ENCODE measurements around the gene CABP2. TPM values are rescaled to one million over a fixed set of nuclear protein-coding genes. Genes with fewer than 3 reads are reported as not detected.

The CABP2 gene
- total and polyA plus RNA-seq, 10 of the 15 experiments (the other 5 are each of a cell fraction or from before 2014, with no cell fraction given) = not detected

DNA sequence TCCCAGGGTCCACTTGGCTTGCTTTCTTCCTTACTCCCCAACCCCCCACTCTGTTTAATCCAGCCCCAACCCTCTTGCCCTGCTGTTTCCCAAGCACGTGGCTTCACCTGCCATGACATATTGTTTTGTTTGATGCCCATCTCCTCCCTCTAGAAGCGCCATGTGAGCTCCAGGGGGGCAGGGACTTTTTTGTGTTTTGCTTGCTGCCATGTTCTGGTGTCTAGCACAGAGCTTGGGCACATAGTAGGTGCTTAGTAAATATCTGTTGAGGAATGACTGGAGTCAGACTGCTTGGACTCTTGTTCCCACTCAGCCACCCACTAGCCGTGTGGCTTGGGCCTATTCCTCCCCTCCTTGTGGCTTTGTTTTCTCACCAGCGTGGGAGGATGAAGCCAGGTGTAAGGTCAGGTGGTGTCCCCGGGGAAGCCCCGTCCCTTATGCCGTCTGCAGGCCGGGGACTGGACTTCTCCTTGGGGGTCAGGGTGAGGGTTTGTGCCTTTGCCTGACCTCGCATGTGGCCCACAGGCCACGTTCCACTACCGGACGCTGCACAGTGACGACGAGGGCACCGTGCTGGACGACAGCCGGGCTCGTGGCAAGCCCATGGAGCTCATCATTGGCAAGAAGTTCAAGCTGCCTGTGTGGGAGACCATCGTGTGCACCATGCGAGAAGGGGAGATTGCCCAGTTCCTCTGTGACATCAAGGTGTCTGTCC, 36.6 kb downstream of the CABP2 start (continued):
- TF ChIP-seq, protein P1, sequence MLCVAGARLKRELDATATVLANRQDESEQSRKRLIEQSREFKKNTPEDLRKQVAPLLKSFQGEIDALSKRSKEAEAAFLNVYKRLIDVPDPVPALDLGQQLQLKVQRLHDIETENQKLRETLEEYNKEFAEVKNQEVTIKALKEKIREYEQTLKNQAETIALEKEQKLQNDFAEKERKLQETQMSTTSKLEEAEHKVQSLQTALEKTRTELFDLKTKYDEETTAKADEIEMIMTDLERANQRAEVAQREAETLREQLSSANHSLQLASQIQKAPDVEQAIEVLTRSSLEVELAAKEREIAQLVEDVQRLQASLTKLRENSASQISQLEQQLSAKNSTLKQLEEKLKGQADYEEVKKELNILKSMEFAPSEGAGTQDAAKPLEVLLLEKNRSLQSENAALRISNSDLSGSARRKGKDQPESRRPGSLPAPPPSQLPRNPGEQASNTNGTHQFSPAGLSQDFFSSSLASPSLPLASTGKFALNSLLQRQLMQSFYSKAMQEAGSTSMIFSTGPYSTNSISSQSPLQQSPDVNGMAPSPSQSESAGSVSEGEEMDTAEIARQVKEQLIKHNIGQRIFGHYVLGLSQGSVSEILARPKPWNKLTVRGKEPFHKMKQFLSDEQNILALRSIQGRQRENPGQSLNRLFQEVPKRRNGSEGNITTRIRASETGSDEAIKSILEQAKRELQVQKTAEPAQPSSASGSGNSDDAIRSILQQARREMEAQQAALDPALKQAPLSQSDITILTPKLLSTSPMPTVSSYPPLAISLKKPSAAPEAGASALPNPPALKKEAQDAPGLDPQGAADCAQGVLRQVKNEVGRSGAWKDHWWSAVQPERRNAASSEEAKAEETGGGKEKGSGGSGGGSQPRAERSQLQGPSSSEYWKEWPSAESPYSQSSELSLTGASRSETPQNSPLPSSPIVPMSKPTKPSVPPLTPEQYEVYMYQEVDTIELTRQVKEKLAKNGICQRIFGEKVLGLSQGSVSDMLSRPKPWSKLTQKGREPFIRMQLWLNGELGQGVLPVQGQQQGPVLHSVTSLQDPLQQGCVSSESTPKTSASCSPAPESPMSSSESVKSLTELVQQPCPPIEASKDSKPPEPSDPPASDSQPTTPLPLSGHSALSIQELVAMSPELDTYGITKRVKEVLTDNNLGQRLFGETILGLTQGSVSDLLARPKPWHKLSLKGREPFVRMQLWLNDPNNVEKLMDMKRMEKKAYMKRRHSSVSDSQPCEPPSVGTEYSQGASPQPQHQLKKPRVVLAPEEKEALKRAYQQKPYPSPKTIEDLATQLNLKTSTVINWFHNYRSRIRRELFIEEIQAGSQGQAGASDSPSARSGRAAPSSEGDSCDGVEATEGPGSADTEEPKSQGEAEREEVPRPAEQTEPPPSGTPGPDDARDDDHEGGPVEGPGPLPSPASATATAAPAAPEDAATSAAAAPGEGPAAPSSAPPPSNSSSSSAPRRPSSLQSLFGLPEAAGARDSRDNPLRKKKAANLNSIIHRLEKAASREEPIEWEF (IDR thresholded peaks at IDR 0.05; ENCODE audit: insufficient replicate concordance, low read depth, low read length) = peak; percentile 94
- TF ChIP-seq, protein P2, sequence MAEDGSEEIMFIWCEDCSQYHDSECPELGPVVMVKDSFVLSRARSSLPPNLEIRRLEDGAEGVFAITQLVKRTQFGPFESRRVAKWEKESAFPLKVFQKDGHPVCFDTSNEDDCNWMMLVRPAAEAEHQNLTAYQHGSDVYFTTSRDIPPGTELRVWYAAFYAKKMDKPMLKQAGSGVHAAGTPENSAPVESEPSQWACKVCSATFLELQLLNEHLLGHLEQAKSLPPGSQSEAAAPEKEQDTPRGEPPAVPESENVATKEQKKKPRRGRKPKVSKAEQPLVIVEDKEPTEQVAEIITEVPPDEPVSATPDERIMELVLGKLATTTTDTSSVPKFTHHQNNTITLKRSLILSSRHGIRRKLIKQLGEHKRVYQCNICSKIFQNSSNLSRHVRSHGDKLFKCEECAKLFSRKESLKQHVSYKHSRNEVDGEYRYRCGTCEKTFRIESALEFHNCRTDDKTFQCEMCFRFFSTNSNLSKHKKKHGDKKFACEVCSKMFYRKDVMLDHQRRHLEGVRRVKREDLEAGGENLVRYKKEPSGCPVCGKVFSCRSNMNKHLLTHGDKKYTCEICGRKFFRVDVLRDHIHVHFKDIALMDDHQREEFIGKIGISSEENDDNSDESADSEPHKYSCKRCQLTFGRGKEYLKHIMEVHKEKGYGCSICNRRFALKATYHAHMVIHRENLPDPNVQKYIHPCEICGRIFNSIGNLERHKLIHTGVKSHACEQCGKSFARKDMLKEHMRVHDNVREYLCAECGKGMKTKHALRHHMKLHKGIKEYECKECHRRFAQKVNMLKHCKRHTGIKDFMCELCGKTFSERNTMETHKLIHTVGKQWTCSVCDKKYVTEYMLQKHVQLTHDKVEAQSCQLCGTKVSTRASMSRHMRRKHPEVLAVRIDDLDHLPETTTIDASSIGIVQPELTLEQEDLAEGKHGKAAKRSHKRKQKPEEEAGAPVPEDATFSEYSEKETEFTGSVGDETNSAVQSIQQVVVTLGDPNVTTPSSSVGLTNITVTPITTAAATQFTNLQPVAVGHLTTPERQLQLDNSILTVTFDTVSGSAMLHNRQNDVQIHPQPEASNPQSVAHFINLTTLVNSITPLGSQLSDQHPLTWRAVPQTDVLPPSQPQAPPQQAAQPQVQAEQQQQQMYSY (CRISPR knock-in tag; IDR thresholded peaks at IDR 0.05) = no peak
- TF ChIP-seq, protein P3, sequence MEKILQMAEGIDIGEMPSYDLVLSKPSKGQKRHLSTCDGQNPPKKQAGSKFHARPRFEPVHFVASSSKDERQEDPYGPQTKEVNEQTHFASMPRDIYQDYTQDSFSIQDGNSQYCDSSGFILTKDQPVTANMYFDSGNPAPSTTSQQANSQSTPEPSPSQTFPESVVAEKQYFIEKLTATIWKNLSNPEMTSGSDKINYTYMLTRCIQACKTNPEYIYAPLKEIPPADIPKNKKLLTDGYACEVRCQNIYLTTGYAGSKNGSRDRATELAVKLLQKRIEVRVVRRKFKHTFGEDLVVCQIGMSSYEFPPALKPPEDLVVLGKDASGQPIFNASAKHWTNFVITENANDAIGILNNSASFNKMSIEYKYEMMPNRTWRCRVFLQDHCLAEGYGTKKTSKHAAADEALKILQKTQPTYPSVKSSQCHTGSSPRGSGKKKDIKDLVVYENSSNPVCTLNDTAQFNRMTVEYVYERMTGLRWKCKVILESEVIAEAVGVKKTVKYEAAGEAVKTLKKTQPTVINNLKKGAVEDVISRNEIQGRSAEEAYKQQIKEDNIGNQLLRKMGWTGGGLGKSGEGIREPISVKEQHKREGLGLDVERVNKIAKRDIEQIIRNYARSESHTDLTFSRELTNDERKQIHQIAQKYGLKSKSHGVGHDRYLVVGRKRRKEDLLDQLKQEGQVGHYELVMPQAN (conservative IDR thresholded peaks at IDR 0.05) = peak; percentile 60; the same call in 1 of the 2 replicates
- TF ChIP-seq SP1 (IDR thresholded peaks at IDR 0.05; ENCODE audit: low read depth, low read length) = peak; percentile 79
- TF ChIP-seq CREM (IDR thresholded peaks at IDR 0.05; ENCODE audit: low read depth) = peak; percentile 86
- TF ChIP-seq, protein P4, sequence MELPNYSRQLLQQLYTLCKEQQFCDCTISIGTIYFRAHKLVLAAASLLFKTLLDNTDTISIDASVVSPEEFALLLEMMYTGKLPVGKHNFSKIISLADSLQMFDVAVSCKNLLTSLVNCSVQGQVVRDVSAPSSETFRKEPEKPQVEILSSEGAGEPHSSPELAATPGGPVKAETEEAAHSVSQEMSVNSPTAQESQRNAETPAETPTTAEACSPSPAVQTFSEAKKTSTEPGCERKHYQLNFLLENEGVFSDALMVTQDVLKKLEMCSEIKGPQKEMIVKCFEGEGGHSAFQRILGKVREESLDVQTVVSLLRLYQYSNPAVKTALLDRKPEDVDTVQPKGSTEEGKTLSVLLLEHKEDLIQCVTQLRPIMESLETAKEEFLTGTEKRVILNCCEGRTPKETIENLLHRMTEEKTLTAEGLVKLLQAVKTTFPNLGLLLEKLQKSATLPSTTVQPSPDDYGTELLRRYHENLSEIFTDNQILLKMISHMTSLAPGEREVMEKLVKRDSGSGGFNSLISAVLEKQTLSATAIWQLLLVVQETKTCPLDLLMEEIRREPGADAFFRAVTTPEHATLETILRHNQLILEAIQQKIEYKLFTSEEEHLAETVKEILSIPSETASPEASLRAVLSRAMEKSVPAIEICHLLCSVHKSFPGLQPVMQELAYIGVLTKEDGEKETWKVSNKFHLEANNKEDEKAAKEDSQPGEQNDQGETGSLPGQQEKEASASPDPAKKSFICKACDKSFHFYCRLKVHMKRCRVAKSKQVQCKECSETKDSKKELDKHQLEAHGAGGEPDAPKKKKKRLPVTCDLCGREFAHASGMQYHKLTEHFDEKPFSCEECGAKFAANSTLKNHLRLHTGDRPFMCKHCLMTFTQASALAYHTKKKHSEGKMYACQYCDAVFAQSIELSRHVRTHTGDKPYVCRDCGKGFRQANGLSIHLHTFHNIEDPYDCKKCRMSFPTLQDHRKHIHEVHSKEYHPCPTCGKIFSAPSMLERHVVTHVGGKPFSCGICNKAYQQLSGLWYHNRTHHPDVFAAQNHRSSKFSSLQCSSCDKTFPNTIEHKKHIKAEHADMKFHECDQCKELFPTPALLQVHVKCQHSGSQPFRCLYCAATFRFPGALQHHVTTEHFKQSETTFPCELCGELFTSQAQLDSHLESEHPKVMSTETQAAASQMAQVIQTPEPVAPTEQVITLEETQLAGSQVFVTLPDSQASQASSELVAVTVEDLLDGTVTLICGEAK (IDR thresholded peaks at IDR 0.05; ENCODE audit: borderline replicate concordance) = no peak
- TF ChIP-seq GABPA (IDR thresholded peaks at IDR 0.05; ENCODE audit: low read depth) = no peak
- TF ChIP-seq ZNF207 (IDR thresholded peaks at IDR 0.05; ENCODE audit: borderline replicate concordance) = no peak
- TF ChIP-seq CEBPB (IDR thresholded peaks at IDR 0.05; ENCODE audit: borderline replicate concordance in 1 of 2, low read depth in 2 of 2, low read length in 2 of 2) = 0 out of 4 replicates have a peak, but pooled peaks of 1 of the 2 experiments have one; percentile 14
- TF ChIP-seq STAT1 (conservative IDR thresholded peaks at IDR 0.05) = no peak
- no peak for TF ChIP-seq STAT3 (IDR thresholded peaks at IDR 0.05; ENCODE audit: low read depth, low read length)
- TF ChIP-seq CBX5 (IDR thresholded peaks at IDR 0.05; ENCODE audit: low read depth) = no peak
- TF ChIP-seq DPF2 (IDR thresholded peaks at IDR 0.05) = peak; percentile 100
